HAP-1 (cell line): Measurements from ENCODE around the gene CCDC157.
"Not testable (repeated sequence)": the region's sequence is repeated elsewhere in the genome, so short reads cannot be mapped to it uniquely, and the experiment has no call there.

ENCODE experiments used
- DNase-seq, 2 experiments: peaks; one replicate each; pipeline ENCODE4 v3.0.0-alpha.2; 2016 to 2020; ENCODE audit warnings: low spot score in 2 of 2
- H3K27me3 ChIP-seq: fragments of 250-450 bp; sonication (Bioruptor Pico); 2 replicates; pipeline ENCODE4 v1.5.1; 2020; ENCODE audit warnings: low read depth, mild to moderate bottlenecking, moderate library complexity
- H3K36me3 ChIP-seq: fragments of 250-450 bp; sonication (Bioruptor Pico); replicated peaks from 2 replicates; pipeline ENCODE4 v1.5.1; 2020; ENCODE audit warnings: mild to moderate bottlenecking
- H3K4me1 ChIP-seq: fragments of 250-450 bp; sonication (Bioruptor Pico); 2 replicates; pipeline ENCODE4 v1.5.1; 2020; ENCODE audit warnings: mild to moderate bottlenecking
- H3K4me3 ChIP-seq: fragments of 250-450 bp; sonication (Bioruptor Pico); 2 replicates; pipeline ENCODE4 v1.5.1; 2020; ENCODE audit warnings: mild to moderate bottlenecking, moderate library complexity
- H3K9me3 ChIP-seq: fragments of 250-450 bp; sonication (Bioruptor Pico); 2 replicates; pipeline ENCODE4 v1.5.1; 2020; ENCODE audit warnings: mild to moderate bottlenecking, moderate library complexity
- in situ Hi-C: fragments of 300-500 bp; cut with MboI; formaldehyde crosslinking; loops from 3 replicates; pipeline ENCODE4 v1.14.3; 2020; ENCODE audit warnings: low sequenced_read_pairs, inconsistent platforms, mixed read lengths

CCDC157 gene

DNA sequence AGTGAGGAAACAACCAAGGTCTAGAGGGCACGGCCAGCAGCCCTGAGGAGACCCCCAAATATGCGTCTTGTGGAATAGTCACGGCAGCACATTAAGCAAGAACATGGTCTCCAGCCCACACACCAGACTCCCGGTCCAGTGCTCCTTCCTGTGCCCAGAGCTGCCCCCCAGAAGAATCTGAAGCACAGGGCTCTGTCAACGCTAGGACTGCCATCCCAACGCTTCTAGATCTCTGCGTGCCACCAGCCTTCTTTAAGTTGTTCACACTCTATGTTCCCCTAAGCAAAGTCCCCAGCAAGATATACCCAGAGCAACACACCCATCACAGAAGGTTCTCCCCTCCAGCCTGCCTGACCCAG is 36.5 kb downstream of the CCDC157 start:
- Histone ChIP-seq H3K27me3 (no peaks in the 10 kb centered on the region), H3K4me3 (no peak overlapping the region), H3K36me3 (no peaks in the 10 kb centered on the region), H3K9me3 (peaks cover 6% of the 10 kb centered on the region; the same call in 1 of the 2 replicates), H3K4me1 (0 out of 2 replicates have a peak, but pooled peaks cover 2% of the 10 kb centered on the region)
- DNase-seq = no peak
- in situ Hi-C loops = loop anchor here (25.0 kb wide), 1 partner anchor 281 kb away; no protein-coding TSS in a partner anchor

DNA sequence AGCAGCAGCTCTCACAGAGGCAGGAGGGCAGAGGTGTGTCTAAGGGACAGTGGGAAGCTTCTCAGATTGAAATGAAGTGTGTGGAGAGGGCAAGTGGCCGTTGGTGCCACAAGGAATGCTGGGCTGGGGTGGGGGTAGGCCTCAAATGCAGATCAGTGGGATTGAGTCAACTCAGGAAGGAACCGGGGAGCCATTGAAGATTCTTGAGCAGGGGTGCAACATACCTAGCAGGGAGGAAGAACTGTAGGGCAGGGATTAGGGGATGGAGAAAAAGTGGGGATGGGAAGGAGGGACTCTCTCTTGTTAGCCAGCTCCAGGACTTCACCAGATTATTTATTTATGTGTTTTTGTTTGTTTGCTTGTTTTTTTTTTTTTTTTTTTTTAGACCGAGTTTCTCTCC is 37.1 kb downstream of the CCDC157 start:
- Histone ChIP-seq H3K36me3 (no peaks in the 10 kb centered on the region), H3K9me3 (peaks cover 6% of the 10 kb centered on the region; the same call in 1 of the 2 replicates), H3K27me3 (no peaks in the 10 kb centered on the region), H3K4me1 (0 out of 2 replicates have a peak, but pooled peaks cover 2% of the 10 kb centered on the region), H3K4me3 (no peak overlapping the region)
- in situ Hi-C loops = loop anchor here (25.0 kb wide), 1 partner anchor 282 kb away; no protein-coding TSS in a partner anchor
- DNase-seq = no peak

DNA sequence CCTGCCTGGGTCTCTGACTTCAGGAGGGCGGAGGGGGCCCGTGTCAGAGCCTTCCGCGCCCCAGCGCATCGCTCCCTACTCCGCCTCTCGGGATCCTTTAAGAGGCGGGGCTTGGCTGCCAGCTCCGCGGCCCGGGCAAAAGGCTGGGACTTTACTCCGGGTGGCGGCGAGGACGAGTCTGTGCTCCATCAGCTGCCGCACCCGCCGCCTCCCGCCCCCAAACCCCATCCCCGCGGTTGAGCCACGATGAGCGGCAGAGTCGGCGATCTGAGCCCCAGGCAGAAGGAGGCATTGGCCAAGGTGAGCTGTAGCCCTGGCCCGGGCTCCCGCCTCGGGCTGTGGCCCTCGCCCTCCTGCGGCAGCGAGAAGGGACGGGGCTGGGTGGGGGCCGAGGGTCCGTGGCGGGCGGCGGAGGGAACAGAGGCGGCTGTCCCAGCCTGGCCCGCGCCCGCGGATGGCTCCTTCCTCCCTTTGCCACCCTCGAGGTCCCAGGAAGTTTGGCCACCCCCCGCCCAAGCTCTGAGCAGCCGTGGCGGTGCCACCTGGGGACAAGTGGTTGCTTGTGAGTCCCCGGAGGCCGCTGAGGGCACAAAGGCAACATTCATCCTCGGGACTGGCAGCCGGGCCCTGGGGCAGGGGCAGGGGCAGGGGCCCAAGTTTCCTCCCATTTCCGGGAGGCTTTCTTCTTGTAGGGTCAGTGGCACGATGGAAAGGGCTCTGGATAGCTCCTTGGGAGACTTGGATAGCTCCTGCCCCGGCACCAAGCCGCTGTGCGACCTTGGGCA is 40.3 kb downstream of the CCDC157 start, which contains the start of gene SEC14L2:
Gene SEC14L2 (plus strand): TSS at position 148 of the 785 bp plus-strand sequence. CDS start 99 bp downstream, at position 247.
- peak; percentile 63 to 85 for DNase-seq
- H3K36me3 ChIP-seq = no peaks in the 10 kb centered on the region
- peak within 1 kb of the TSS; percentile 53 for H3K4me3 ChIP-seq
- 0 out of 2 replicates have a peak, but pooled peaks cover 2% of the 10 kb centered on the region for H3K4me1 ChIP-seq
- H3K27me3 ChIP-seq = no peaks in the 10 kb centered on the region
- in situ Hi-C loops = loop anchor here (25.0 kb wide), 1 partner anchor 285 kb away; no protein-coding TSS in a partner anchor
- H3K9me3 ChIP-seq = no peaks in the 10 kb centered on the region

DNA sequence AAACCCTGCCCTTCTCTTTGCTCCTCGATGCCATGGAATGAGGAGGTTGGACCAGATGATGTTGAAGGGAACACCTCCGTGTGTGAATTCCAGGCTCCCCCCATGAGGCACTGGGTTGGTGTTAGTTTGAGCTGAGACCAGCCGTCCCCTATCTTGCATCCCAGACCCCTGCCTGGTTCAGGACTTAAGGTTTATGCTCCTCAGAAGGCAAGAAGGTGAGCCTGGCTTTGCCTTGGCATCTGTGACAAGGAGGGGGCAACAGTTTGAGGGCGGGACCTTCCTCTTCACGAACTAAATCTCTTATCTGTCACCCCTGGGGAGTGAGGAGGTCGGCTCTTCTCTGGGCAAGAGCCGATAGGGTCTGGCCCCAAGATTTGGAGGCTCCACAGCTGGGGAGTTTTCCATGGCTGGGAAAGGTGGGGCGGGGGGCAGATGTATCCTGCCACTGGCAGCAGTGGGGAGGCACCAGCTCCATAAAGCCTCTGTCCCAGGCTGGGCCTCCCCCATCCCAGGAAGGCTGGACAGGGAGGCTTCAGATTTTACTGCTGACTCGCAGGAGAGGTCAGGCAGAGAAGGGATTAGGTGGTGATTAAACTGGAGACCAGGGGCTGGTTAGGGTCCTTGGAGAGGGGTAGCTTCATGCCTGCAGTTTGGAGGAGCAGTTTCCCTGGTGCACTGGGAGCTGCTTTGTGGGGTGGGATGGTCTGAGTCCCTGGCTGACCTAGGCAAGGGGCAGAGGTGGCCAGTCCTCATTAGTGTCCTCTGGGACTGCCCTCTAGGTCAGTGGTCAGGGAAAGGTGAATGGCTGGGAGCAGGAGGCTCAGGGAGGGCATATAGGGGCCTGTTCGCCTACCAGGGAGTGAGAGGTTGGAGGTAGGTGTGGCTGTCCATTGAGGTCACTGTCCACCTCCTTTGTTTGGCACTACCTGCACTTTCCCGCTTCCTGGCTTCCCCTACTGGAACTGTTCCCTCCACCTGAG is 41.1 kb downstream of the CCDC157 start:
- no peak for DNase-seq
- no peaks in the 10 kb centered on the region for H3K27me3 ChIP-seq
- no peaks in the 10 kb centered on the region for H3K9me3 ChIP-seq
- peak overlapping the region; percentile 53 for H3K4me3 ChIP-seq
- H3K4me1 ChIP-seq = 0 out of 2 replicates have a peak, but pooled peaks cover 2% of the 10 kb centered on the region
- in situ Hi-C loops = loop anchor here (25.0 kb wide), 1 partner anchor 286 kb away; no protein-coding TSS in a partner anchor
- no peaks in the 10 kb centered on the region for H3K36me3 ChIP-seq

DNA sequence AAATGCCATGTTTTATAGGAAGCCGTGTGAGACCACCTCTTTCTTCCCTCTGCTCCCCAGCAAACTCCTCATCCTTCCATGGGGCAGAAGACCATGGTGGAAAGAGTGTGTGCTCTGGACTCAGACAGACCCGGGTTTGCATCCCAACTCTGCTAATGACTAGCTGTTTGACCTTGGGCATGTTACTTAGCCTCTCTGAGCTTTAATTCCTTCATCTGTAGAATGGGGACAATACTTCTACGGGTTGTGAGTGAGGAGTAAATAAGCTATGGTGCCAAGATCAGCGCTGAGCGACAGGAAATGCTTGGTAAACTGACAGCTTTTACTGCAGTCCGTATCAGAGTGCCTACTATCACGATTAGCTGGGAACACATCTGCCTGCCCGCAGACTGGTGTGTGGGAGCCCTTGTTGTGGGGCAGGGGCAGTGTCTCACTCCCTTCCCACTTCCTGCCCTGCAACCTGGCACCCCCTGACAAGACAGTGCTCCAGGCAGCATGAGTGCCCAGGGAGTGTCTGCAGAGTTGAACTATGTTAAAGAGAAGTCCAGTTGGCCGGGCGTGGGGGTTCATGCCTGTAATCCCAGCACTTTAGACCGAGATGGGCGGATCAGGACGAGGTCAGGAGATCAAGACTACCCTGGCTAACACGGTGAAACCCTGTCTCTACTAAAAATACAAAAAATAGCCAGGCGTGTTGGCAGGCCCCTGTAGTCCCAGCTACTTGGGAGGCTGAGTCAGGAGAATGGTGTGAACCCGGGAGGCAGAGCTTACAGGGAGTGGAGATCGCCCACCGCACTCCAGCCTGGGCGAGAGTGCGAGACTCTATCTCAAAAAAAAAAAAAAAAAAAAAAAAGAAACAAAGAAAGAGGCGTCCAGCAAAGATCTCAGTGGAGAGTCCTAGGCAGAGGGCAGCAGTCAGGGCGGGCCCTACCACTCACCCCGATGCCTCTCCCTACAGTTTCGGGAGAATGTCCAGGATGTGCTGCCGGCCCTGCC is 42.2 kb downstream of the CCDC157 start:
- 0 out of 2 replicates have a peak, but pooled peaks cover 2% of the 10 kb centered on the region for H3K4me1 ChIP-seq
- no peaks in the 10 kb centered on the region for H3K27me3 ChIP-seq
- in situ Hi-C loops = loop anchor here (25.0 kb wide), 1 partner anchor 287 kb away; no protein-coding TSS in a partner anchor
- DNase-seq = no peak
- H3K36me3 ChIP-seq = no peaks in the 10 kb centered on the region
- no peak overlapping the region for H3K4me3 ChIP-seq
- H3K9me3 ChIP-seq = no peaks in the 10 kb centered on the region

DNA sequence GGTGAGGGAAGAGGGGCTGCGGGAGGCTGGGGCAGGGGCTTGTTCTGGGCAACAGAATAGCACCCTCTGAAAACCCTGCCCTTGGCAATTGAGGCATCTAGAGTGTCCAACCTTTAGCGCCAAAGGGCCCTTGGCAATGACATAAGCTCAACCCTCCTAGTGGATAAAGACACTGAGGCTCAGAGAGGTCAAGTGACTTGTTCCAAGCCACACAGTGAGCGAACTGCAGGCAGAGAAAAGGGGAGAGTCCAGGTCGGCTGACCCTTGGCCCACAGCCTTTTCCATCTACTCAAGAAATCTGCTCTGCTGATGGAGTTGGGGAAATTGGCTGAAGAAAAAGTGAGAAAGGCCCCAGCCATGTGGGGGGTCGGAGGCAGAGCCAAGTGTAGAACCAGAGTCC is 42.9 kb downstream of the CCDC157 start:
- H3K4me3 ChIP-seq = no peak overlapping the region
- H3K4me1 ChIP-seq = 0 out of 2 replicates have a peak, but pooled peaks cover 2% of the 10 kb centered on the region
- no peak for DNase-seq
- no peaks in the 10 kb centered on the region for H3K27me3 ChIP-seq
- H3K9me3 ChIP-seq = no peaks in the 10 kb centered on the region
- H3K36me3 ChIP-seq = no peaks in the 10 kb centered on the region
- in situ Hi-C loops = loop anchor here (25.0 kb wide), 1 partner anchor 287 kb away; no protein-coding TSS in a partner anchor

DNA sequence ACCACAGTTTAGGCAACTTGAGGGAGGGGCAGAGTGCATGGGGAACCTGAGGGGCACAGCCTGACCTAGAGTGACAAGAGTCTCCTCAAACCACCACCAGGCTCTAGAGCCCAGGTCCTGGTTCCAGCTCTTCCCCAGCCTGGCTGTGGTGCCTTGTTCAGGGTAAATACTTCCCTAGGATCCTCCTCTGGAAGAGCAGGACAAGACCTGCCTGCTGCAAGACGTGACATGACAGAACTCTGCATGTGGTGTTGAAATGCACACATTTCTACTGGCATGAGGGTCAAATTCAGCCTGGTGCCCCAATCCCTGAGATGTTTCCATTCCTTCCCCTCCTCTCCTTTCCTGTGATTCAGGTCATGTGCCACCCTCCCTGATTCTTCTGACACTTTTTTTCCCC is 43.4 kb downstream of the CCDC157 start:
- H3K27me3 ChIP-seq = no peaks in the 10 kb centered on the region
- H3K9me3 ChIP-seq = no peaks in the 10 kb centered on the region
- H3K4me1 ChIP-seq = 0 out of 2 replicates have a peak, but pooled peaks cover 2% of the 10 kb centered on the region
- H3K36me3 ChIP-seq = no peaks in the 10 kb centered on the region
- in situ Hi-C loops = no loop called here
- no peak for DNase-seq
- H3K4me3 ChIP-seq = no peak overlapping the region

DNA sequence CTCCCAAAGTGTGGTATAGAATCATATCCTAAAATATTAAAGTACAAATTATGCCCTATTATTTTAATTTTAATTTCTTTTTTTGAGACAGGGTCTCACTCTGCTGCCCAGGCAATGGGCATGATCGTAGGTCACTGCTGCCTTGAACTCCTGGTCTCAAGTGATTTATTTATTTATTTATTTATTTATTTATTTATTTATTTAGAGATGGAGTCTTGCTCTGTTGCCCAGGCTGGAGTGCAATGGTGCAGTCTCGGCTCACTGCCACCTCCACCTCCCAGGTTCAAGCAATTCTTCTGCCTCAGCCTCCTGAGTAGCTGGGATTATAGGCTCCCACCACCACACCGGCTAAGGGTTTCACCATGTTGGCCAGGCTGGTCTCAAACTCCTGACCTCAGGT is 44.2 kb downstream of the CCDC157 start:
- H3K36me3 ChIP-seq, H3K9me3 ChIP-seq, H3K4me1 ChIP-seq, in situ Hi-C loops, H3K27me3 ChIP-seq, DNase-seq, H3K4me3 ChIP-seq: not testable (repeated sequence)

DNA sequence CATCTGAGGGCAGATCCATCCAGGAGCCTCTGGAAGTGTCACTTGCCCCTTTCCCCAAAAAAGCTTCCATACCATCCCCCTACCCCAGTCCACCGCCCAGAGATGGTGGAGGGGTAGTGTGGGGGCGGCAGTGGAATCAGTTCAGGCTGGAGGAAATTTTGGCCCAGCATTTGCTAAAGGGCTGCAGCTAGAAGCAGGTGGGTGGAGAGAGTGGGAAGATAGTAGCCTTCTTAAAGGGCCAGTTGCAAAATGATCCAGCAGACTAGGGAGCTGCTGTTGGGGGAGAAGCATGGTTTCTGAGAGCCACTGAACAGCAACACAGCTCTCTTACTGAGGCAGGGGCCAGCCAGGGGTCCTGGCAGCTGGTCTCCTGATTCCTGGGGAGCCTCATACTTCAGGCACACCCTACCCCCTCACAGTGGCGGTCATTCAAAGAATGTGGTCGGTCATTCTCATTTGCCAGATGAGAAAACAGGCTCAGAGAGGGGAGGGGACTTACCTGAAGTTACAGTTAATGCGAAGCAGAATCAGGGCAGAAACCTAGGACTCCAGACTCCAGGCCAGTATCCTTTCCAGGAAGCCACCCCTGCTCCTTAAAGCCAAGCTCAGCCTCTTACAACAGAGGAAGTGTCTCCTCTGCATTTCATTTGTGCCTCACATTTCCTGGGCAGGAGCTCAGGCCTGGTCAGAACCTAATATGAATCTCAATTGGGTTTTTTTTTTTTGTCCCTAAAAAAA is 45.4 kb downstream of the CCDC157 start:
- no peak overlapping the region for H3K4me3 ChIP-seq
- in situ Hi-C loops = no loop called here
- no peak for DNase-seq
- H3K9me3 ChIP-seq = no peaks in the 10 kb centered on the region
- H3K4me1 ChIP-seq = no peaks in the 10 kb centered on the region
- no peaks in the 10 kb centered on the region for H3K27me3 ChIP-seq
- H3K36me3 ChIP-seq = no peaks in the 10 kb centered on the region

DNA sequence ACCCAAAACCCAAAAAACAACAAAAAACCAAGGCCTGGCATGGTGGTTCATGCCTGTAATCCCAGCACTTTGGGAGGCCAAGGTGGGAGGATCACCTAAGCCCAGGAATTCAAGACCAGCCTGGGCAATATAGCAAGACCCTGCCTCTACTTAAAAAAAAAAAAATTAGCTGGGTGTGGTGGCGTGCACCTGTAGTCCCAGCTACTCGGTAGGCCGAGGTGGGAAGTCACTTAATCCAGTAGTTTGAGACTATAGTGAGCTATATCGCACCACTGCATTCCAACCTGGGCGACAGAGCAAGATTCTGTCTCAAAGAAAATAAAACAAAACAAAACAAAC is 45.9 kb downstream of the CCDC157 start:
- DNase-seq, H3K36me3 ChIP-seq, in situ Hi-C loops: not testable (repeated sequence)

DNA sequence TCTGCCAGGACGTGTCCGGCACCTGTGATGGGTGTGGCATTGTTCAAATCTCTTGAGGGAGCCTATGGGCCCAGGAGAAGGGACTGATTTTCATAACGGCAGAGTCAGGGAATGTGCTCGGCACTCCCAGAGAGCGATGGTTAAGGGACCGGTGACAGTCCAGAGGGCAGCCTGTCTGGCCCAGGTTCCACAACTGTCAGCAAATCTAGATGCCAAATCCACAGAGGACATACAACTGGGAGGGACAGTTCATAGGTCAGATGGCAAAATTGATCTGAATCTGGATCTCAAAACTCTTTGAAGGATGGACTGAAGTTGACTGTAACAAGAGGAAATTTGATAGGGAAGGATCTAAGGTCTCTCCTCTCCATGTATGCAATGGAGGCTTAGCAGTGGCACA is 47.5 kb downstream of the CCDC157 start:
- Histone ChIP-seq H3K9me3 (no peaks in the 10 kb centered on the region), H3K36me3 (peaks cover 3% of the 10 kb centered on the region; the same call in 1 of the 2 replicates), H3K4me1 (no peaks in the 10 kb centered on the region), H3K4me3 (no peak overlapping the region), H3K27me3 (no peaks in the 10 kb centered on the region)
- in situ Hi-C loops = no loop called here
- DNase-seq = no peak

More for the DNA sequence above, 45.9 kb downstream of the CCDC157 start:
- H3K9me3 ChIP-seq, H3K27me3 ChIP-seq, H3K4me1 ChIP-seq, H3K4me3 ChIP-seq: not testable (repeated sequence)

DNA sequence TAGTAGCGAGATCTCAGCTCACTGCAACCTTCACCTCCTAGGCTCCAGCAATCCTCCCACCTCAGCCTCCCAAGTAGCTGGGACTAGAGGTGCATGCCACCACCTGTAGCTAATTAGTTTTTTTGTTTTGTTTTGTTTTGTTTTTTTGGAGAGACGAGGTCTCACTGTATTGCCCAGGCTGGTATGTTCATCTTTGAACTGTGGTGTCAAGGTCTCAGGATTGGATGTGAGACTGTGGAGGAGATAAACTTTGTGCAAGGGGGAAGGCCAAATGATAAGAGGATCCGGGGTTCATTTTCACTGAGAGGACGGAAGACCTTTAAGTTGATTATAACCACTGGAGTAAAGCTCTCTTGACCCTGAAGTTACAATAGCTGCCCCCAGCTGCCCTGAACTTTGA is 48.9 kb downstream of the CCDC157 start:
- H3K27me3 ChIP-seq = no peaks in the 10 kb centered on the region
- H3K4me3 ChIP-seq = no peak overlapping the region
- H3K9me3 ChIP-seq = no peaks in the 10 kb centered on the region
- DNase-seq = no peak
- peaks cover 9% of the 10 kb centered on the region for H3K36me3 ChIP-seq
- in situ Hi-C loops = no loop called here
- no peaks in the 10 kb centered on the region for H3K4me1 ChIP-seq
